Measurements from ENCODE around the gene KCNB1. TPM values are rescaled to one million over a fixed set of nuclear protein-coding genes. Genes with fewer than 3 reads are reported as not detected.

The KCNB1 gene
- total RNA-seq, 4 donors from 2014 or later = 3.9 to 11.7 (median 6.7) TPM

DNA sequence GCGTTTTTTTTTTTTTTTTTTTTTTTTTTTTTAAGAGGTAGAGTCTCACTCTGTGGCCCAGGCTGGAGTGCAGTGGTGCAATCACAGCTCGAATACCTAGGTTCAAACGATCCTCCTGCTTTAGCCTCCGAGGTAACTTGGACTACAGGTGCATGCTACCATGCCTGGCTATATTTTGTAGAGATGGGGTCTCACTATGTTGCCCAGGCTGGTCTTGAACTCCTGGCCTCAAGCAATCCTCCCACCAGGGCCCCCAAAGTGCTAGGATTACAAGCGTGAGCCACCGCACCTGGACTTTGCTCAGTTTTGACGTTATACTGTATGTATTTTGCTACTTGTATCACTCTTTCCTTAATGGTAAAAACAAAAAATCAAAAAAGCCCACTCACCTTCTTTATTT, 103.1 kb downstream of the KCNB1 start:
- 87 to 90% methylated on average over 7 of the region's 7 CpGs for WGBS, 2 donors
- H3K27ac ChIP-seq = no peak overlapping the region
- no peaks in the 10 kb centered on the region for H3K9me3 ChIP-seq
- H3K4me3 ChIP-seq = no peak overlapping the region
- TF ChIP-seq CTCF (IDR thresholded peaks at IDR 0.05) (no peak), POLR2A (IDR thresholded peaks at IDR 0.05) (no peak), EP300 (IDR thresholded peaks at IDR 0.05) (no peak)
- peaks cover 0 to 19% (median 0%) of the 10 kb centered on the region in 4 donors for H3K4me1 ChIP-seq
- peaks cover 0 to 7% of the 10 kb centered on the region in 2 donors for H3K27me3 ChIP-seq
- H3K36me3 ChIP-seq = peaks cover 0 to 5% (median 0%) of the 10 kb centered on the region in 3 donors
- no peak for DNase-seq (ENCODE audit: low spot score in 2 of 2)

GRCh38 chr20:49377326-49377725, 105.1 kb downstream of the KCNB1 start:
- peaks cover 0 to 19% (median 0%) of the 10 kb centered on the region in 4 donors for H3K4me1 ChIP-seq
- DNase-seq (ENCODE audit: low spot score in 2 of 2) = no peak
- TF ChIP-seq CTCF (IDR thresholded peaks at IDR 0.05) (no peak), EP300 (IDR thresholded peaks at IDR 0.05) (no peak), POLR2A (IDR thresholded peaks at IDR 0.05) (no peak)
- H3K9me3 ChIP-seq = no peaks in the 10 kb centered on the region
- no peak overlapping the region for H3K27ac ChIP-seq
- WGBS, 2 donors = 49 to 64% methylated on average over 4 of the region's 4 CpGs
- H3K4me3 ChIP-seq = no peak overlapping the region
- peaks cover 0 to 7% of the 10 kb centered on the region in 2 donors for H3K27me3 ChIP-seq
- peaks cover 0 to 10% (median 0%) of the 10 kb centered on the region in 3 donors for H3K36me3 ChIP-seq

DNA sequence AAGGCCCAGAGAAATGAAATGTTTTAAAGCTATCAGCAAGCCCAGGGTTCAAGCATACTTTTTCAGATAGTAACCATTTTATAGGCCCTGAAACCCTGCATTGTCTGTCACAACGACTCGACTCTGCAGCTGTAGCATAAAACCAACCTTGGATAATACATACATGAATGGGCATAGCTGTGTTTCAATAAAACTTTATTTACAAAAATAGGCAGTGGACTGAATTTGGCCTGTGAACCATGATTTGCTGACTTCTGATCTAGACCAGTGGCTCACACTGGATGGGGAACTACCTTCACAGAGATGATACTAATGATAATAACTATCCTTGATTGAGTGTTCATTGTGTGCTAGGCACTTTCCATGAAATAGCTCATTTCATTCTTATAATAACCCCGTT, 107.3 kb downstream of the KCNB1 start:
- peaks cover 0 to under 1% of the 10 kb centered on the region in 2 donors for H3K27me3 ChIP-seq
- TF ChIP-seq EP300 (IDR thresholded peaks at IDR 0.05) (no peak), CTCF (IDR thresholded peaks at IDR 0.05) (no peak), POLR2A (IDR thresholded peaks at IDR 0.05) (no peak)
- no peak for DNase-seq (ENCODE audit: low spot score in 2 of 2)

DNA sequence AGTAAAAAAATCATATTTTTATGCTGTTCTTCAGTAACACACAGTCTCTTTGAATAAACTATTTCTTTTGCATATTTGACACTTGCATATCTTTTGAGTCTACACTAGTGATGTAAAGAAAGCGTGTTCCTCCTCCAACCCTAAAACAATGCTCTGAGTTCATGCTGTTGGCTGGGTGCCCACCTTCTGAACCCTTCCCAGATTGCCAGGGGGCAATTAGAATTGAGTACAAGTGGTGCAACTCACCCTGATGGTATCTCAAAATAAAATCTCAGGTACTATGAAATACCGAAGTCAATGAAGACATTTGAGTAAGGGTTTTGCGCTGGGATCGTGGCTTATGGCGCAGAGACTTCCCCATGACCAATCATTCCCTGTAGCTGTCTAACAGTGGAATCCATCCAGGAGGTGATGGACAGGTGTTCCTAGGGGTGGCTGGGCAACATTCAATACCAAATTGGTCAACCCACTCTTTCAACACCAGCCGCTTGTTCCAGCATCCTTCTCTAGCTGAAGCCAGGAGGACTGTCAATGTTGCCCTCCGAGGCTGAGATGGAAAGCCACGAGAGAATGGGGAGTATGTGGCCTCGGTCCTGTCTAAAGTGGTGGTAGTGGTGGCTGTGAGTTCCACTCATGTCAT, 110.3 kb downstream of the KCNB1 start:
- WGBS, 2 donors = 75 to 88% methylated on average over 9 of the region's 9 CpGs
- Histone ChIP-seq H3K4me3 (no peak overlapping the region), H3K27me3 (no peaks in the 10 kb centered on the region), H3K27ac (no peak overlapping the region), H3K36me3 (peaks cover 0 to 10% (median 0%) of the 10 kb centered on the region in 3 donors), H3K4me1 (no peaks in the 10 kb centered on the region), H3K9me3 (no peaks in the 10 kb centered on the region)
- TF ChIP-seq POLR2A (IDR thresholded peaks at IDR 0.05) (no peak), CTCF (IDR thresholded peaks at IDR 0.05) (no peak), EP300 (IDR thresholded peaks at IDR 0.05) (no peak)
- DNase-seq (ENCODE audit: low spot score in 2 of 2) = no peak

More for the DNA sequence above, 107.3 kb downstream of the KCNB1 start:
- H3K4me1 ChIP-seq = no peaks in the 10 kb centered on the region
- no peak overlapping the region for H3K4me3 ChIP-seq
- H3K36me3 ChIP-seq = peaks cover 0 to 10% (median 0%) of the 10 kb centered on the region in 3 donors
- no peaks in the 10 kb centered on the region for H3K9me3 ChIP-seq
- WGBS, 2 donors = 78 to 91% methylated on average over 3 of the region's 3 CpGs
- no peak overlapping the region for H3K27ac ChIP-seq

- 44 to 61% methylated on average over 5 of the region's 5 CpGs for WGBS, 2 donors
Measured at GRCh38 chr20:49368596-49368995, 113.9 kb downstream of the KCNB1 start.

More at GRCh38 chr20:49368596-49368995, 113.9 kb downstream of the KCNB1 start:
- Histone ChIP-seq H3K27ac (no peak overlapping the region), H3K36me3 (peaks cover 0 to 3% (median 0%) of the 10 kb centered on the region in 3 donors), H3K27me3 (no peaks in the 10 kb centered on the region), H3K9me3 (no peaks in the 10 kb centered on the region), H3K4me3 (no peak overlapping the region), H3K4me1 (peaks cover 0 to 13% (median 0%) of the 10 kb centered on the region in 4 donors)
- TF ChIP-seq CTCF (IDR thresholded peaks at IDR 0.05) = no peak
- no peak for TF ChIP-seq POLR2A (IDR thresholded peaks at IDR 0.05)
- no peak for TF ChIP-seq EP300 (IDR thresholded peaks at IDR 0.05)
- DNase-seq (ENCODE audit: low spot score in 2 of 2) = no peak

All from tibial nerve (tissue), 4 donors.